ENCODE results near the gene REG3A. TPM values are rescaled to one million over a fixed set of nuclear protein-coding genes. Genes with fewer than 3 reads are reported as not detected.

REG3A gene
- total RNA-seq, 1 experiment from 2014 or later, result not detected

- H3K23me2 ChIP-seq (ENCODE audit: insufficient read length, low read depth, low read length, poor library complexity, severe bottlenecking), result no peaks in the 10 kb centered on the region
- no peaks in the 10 kb centered on the region for H3K79me2 ChIP-seq (ENCODE audit: insufficient read depth, low read length)
- TF ChIP-seq CTCF (conservative IDR thresholded peaks at IDR 0.05), result no peak
- no CpG with 5 or more reads among the region's 2 CpGs for WGBS (ENCODE audit: extremely low coverage, insufficient read length, low lambda C conversion rate)
- no peaks in the 10 kb centered on the region for H4K20me1 ChIP-seq (ENCODE audit: control insufficient read depth, insufficient read depth, insufficient read length)
- H3K27ac Mint-ChIP-seq, result no peak overlapping the region; a peak in 1 of 7 replicates
- H3K4me3 Mint-ChIP-seq, result no peak overlapping the region
- H2BK15ac ChIP-seq (ENCODE audit: low read depth, low read length), result no peak overlapping the region
- H3K36me3 Mint-ChIP-seq (ENCODE audit: insufficient read depth in 1 of 3, low read depth in 3 of 3), result no peaks in the 10 kb centered on the region; a peak in 1 of 7 replicates
- no peak overlapping the region for H2AK5ac ChIP-seq (ENCODE audit: insufficient read length, low read length)
- H2AFZ ChIP-seq (ENCODE audit: low read length), result no peak overlapping the region
- no peak overlapping the region for H2BK120ac ChIP-seq (ENCODE audit: low read depth, low read length, poor library complexity, severe bottlenecking)
- no peak overlapping the region for H3T11ph ChIP-seq (ENCODE audit: low read length)
- H3K27me3 ChIP-seq (ENCODE audit: insufficient read depth, low read length), result no peaks in the 10 kb centered on the region
- no peak overlapping the region for H3K23ac ChIP-seq (ENCODE audit: insufficient read length, low read depth, low read length)
- H3K9me3 Mint-ChIP-seq, result no peaks in the 10 kb centered on the region; a peak in 2 of 5 replicates
- no peak overlapping the region for H3K18ac ChIP-seq (ENCODE audit: insufficient read length, low read depth, low read length)
- H2BK12ac ChIP-seq (ENCODE audit: insufficient read length, low read depth, low read length), result no peak overlapping the region
- no peaks in the 10 kb centered on the region for H3K79me1 ChIP-seq (ENCODE audit: insufficient read depth, low read depth, low read length, poor library complexity, severe bottlenecking)
- no peak overlapping the region for H2BK5ac ChIP-seq (ENCODE audit: insufficient read length, low read length)
- H4K91ac ChIP-seq (ENCODE audit: insufficient read length, low read depth, low read length), result no peak overlapping the region
- H3K56ac ChIP-seq (ENCODE audit: insufficient read length, low read depth, low read length), result no peak overlapping the region
- H3K4me2 ChIP-seq (ENCODE audit: insufficient read depth, insufficient read length, low read length), result no peak overlapping the region
- no peak overlapping the region for H2BK20ac ChIP-seq (ENCODE audit: low read depth, low read length, poor library complexity, severe bottlenecking)
- H3K27me3 Mint-ChIP-seq (ENCODE audit: low read depth), result no peaks in the 10 kb centered on the region
- no peak overlapping the region for H4K5ac ChIP-seq (ENCODE audit: insufficient read length, low read depth, low read length)
- no peak overlapping the region for H3K4ac ChIP-seq (ENCODE audit: low read depth, low read length)
- H3K4me1 Mint-ChIP-seq, result no peaks in the 10 kb centered on the region
- no peak overlapping the region for H3K9ac ChIP-seq (ENCODE audit: extremely low read depth, insufficient read length, low read length)
- no peaks in the 10 kb centered on the region for H3K4me1 ChIP-seq (ENCODE audit: insufficient read depth, low read length)
- H3K14ac ChIP-seq (ENCODE audit: insufficient read depth, low read length), result no peak overlapping the region
- no peak for DNase-seq
- H4K8ac ChIP-seq (replicated peaks; ENCODE audit: insufficient read length, low read depth, low read length), result no peak overlapping the region
- no peaks in the 10 kb centered on the region for H3K9me3 ChIP-seq (ENCODE audit: control insufficient read depth, low read depth, low read length)
- H3K27ac ChIP-seq (ENCODE audit: insufficient read length, low read depth, low read length), result no peak overlapping the region
These were observed 42.3 kb downstream of the REG3A start for GRCh38 chr2:79116997-79117928.

All from H9 (cell line).